ENCODE measurements around the gene MFSD6L. TPM values are rescaled to one million over a fixed set of nuclear protein-coding genes. Genes with fewer than 3 reads are reported as not detected.

MFSD6L gene
- total RNA-seq, 4 donors from 2014 or later, result 0.17 to 0.33 TPM; not detected in 2

DNA sequence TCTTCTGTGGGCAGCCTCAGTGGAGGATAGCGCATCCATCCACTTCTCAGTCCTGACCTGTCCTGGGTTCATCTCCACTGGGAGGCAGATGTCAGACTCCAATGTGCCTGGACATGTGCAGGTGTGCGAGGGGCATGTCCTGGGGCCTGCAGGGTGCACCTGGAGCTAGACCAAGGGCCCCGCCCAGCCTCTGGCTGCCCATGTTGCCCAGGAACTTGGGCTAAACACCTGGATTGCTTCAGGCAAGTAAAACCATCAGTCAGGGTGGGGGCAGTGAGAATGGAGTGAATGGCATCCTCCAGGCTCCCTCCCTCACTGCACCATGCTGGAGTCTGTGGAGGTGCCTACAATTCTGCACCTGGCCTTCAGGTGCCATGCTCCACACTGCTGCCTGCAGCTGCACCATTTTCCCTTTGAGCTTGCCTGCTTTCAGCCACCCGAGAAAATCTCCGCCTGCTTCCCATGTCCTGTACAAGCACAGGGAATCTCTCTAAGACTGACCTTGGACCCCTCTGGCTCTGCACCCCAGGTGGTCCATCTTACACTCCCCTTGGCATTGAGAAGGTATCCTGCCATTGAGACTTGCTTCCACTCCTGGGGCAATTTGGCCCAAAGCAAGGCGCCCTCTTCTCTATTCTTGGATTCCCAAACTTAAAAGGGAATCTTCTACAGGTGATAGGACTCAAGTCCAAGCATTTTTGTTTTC, 2.1 kb upstream of the MFSD6L start:
- peaks cover 0 to 9% (median 5%) of the 10 kb centered on the region in 4 donors for H3K4me1 ChIP-seq
- peak; percentile 68 for DNase-seq (ENCODE audit: extremely low spot score)
- H3K27me3 ChIP-seq, result peaks cover 0 to 47% (median 3%) of the 10 kb centered on the region in 4 donors
- peaks cover 0 to 5% (median 0%) of the 10 kb centered on the region in 4 donors for H3K36me3 ChIP-seq
- WGBS, result 97% methylated on average over 6 of the region's 6 CpGs
- H3K4me3 ChIP-seq, result no peak overlapping the region
- TF ChIP-seq CTCF (IDR thresholded peaks at IDR 0.05) (no peak), POLR2A (IDR thresholded peaks at IDR 0.05; ENCODE audit: low read depth) (no peak), EP300 (IDR thresholded peaks at IDR 0.05) (no peak), POLR2AphosphoS5 (IDR thresholded peaks at IDR 0.05) (no peak)
- H3K27ac ChIP-seq (replicated peaks in 1 of 4), result no peak overlapping the region
- no peaks in the 10 kb centered on the region for H3K9me3 ChIP-seq
- intact Hi-C loops (cut with DNase I), result no loop called here

GRCh38 chr17:8800656-8801055, 1.5 kb upstream of the MFSD6L start:
- intact Hi-C loops (cut with DNase I), result no loop called here
- Histone ChIP-seq H3K27me3 (peaks cover 0 to 44% (median 3%) of the 10 kb centered on the region in 4 donors), H3K36me3 (peaks cover 0 to 5% (median 0%) of the 10 kb centered on the region in 4 donors), H3K4me3 (no peak overlapping the region), H3K27ac (replicated peaks in 1 of 4) (no peak overlapping the region), H3K9me3 (no peaks in the 10 kb centered on the region), H3K4me1 (peaks cover 0 to 9% (median 5%) of the 10 kb centered on the region in 4 donors)
- peak; percentile 62 for DNase-seq (ENCODE audit: extremely low spot score)
- WGBS, result 94% methylated on average over 2 of the region's 2 CpGs
- TF ChIP-seq POLR2AphosphoS5 (IDR thresholded peaks at IDR 0.05), result no peak
- TF ChIP-seq EP300 (IDR thresholded peaks at IDR 0.05), result no peak
- no peak for TF ChIP-seq POLR2A (IDR thresholded peaks at IDR 0.05; ENCODE audit: low read depth)
- TF ChIP-seq CTCF (IDR thresholded peaks at IDR 0.05), result no peak

GRCh38 chr17:8799570-8800212, 526 bp upstream of the MFSD6L start:
- TF ChIP-seq POLR2AphosphoS5 (IDR thresholded peaks at IDR 0.05) (no peak), POLR2A (IDR thresholded peaks at IDR 0.05; ENCODE audit: low read depth) (no peak), CTCF (IDR thresholded peaks at IDR 0.05) (no peak), EP300 (IDR thresholded peaks at IDR 0.05) (no peak)

DNA sequence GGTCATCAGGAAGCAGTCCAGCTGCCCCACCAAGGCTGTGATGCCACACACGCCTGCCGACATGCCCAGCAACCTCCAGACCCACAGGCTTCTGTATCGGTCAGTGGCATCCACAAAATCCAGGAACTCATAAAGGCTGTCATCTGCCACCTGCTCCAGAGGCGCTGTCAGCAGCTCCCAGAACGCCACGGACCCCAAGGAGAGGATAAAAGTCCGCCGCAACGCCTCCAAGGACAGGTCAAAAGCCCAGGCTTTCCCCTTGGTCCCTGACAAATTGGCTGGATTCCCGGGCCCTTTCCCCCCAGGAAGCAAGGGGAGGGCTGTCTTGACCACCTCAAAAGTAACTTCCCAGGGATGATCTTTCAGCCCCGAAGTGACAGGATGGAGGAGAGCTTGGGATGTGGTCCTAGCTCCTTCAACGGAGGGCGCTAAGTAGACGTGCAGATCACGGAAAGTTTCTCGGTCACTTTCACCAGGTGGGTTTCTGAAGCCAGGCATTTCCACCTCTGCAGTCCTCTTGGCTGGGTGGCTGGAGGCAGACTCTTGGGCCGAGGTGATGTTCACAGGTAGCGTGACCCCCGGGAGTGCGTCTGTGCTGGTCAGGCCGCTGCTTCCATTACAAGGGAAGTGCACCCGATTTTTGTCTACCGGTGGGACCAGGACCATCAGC, 854 bp downstream of the MFSD6L start:
- no peak overlapping the region for H3K27ac ChIP-seq (replicated peaks in 1 of 4)
- intact Hi-C loops (cut with DNase I), result no loop called here
- WGBS, result 68% methylated on average over 15 of the region's 23 CpGs
- peaks cover 0 to 9% (median 5%) of the 10 kb centered on the region in 4 donors for H3K4me1 ChIP-seq
- H3K9me3 ChIP-seq, result no peaks in the 10 kb centered on the region
- no peak overlapping the region for H3K4me3 ChIP-seq
- H3K27me3 ChIP-seq, result peaks cover 0 to 44% (median 3%) of the 10 kb centered on the region in 4 donors
- peaks cover 0 to 5% (median 0%) of the 10 kb centered on the region in 4 donors for H3K36me3 ChIP-seq
- DNase-seq (ENCODE audit: extremely low spot score), result no peak
- TF ChIP-seq POLR2A (IDR thresholded peaks at IDR 0.05; ENCODE audit: low read depth) (no peak), EP300 (IDR thresholded peaks at IDR 0.05) (no peak), CTCF (IDR thresholded peaks at IDR 0.05) (no peak), POLR2AphosphoS5 (IDR thresholded peaks at IDR 0.05) (no peak)

More at GRCh38 chr17:8799570-8800212, 526 bp upstream of the MFSD6L start:
- H3K27ac ChIP-seq (replicated peaks in 1 of 4), result no peak overlapping the region
- H3K4me3 ChIP-seq, result no peak overlapping the region
- H3K9me3 ChIP-seq, result no peaks in the 10 kb centered on the region
- 78% methylated on average over 15 of the region's 15 CpGs for WGBS
- peaks cover 0 to 9% (median 5%) of the 10 kb centered on the region in 4 donors for H3K4me1 ChIP-seq
- intact Hi-C loops (cut with DNase I), result no loop called here
- peak; percentile 34 for DNase-seq (ENCODE audit: extremely low spot score)
- H3K27me3 ChIP-seq, result peaks cover 0 to 44% (median 3%) of the 10 kb centered on the region in 4 donors
- H3K36me3 ChIP-seq, result peaks cover 0 to 5% (median 0%) of the 10 kb centered on the region in 4 donors

Data from esophagus muscularis mucosa (tissue), 4 donors.